GM12878 (cell line): ENCODE data around the gene FCHSD2. TPM values are rescaled to one million over a fixed set of nuclear protein-coding genes. Genes with fewer than 3 reads are reported as not detected.

Source experiments
- ATAC-seq: fragments of 200-7000 bp; cut with Tn5 transposase; 3 replicates; pipeline ENCODE4 v1.9.1; 2020; ENCODE audit warnings: mild to moderate bottlenecking, moderate library complexity
- BruUV-seq: library from RNA; stranded (reverse); fragments of 400-500 nt; replicated peaks from 2 replicates; lab custom pipeline; 2021; lab: Mats Ljungman, UMichigan
- CTCF ChIA-PET: fragments of 300-600 bp; sonication (Branson Sonifier 250); formaldehyde crosslinking; extraction: SDS; loops from one replicate; lab custom pipeline; 2021; ENCODE audit warnings: inconsistent platforms; lab: Yijun Ruan, JAX
- POLR2A ChIA-PET: fragments of 350-600 bp; formaldehyde crosslinking; extraction: SDS; loops from one replicate; lab custom pipeline; 2021; ENCODE audit warnings: inconsistent platforms; lab: Charles Lee
- RAD21 ChIA-PET: fragments of 300-600 bp; sonication (Branson Sonifier 250); formaldehyde crosslinking; loops from one replicate; lab custom pipeline; 2023; ENCODE audit warnings: antibody characterized with exemption; ENCODE audit not compliant: unreplicated experiment; lab: Charles Lee
- SMC1A ChIA-PET: fragments of 300-600 bp; sonication (Branson Sonifier 250); formaldehyde crosslinking; loops from one replicate; lab custom pipeline; 2023; ENCODE audit not compliant: unreplicated experiment, uncharacterized antibody; lab: Charles Lee
- DNase-seq: peaks from one replicate; pipeline ENCODE4 v3.0.0-alpha.2; 2011; ENCODE audit warnings: low read depth, low spot score
- FAIRE-seq: peaks from 3 replicates; lab custom pipeline; 2011; peaks lifted over from hg19 to GRCh38; lab: Jason Lieb, UNC
- H2AFZ ChIP-seq: 2 replicates; pipeline ENCODE4 v1.6.0; 2011; ENCODE audit warnings: low read depth, low read length, control low read depth; ENCODE audit not compliant: control insufficient read depth
- H3K27ac ChIP-seq: 2 replicates; pipeline ENCODE4 v1.5.1; 2011; ENCODE audit warnings: control low read depth; ENCODE audit not compliant: control insufficient read depth, insufficient read depth
- H3K27me3 ChIP-seq, 2 experiments: replicated peaks in 1 of 2; 2 replicates each; pipeline versions ENCODE4 v1.6.0 to v1.6.1; 2011; ENCODE audit warnings: low read length in 1 of 2; ENCODE audit not compliant: control insufficient read depth in 2 of 2, insufficient read depth in 2 of 2
- H3K36me3 ChIP-seq, 2 experiments: 2 replicates each; pipeline ENCODE4 v1.5.1; 2011; ENCODE audit warnings: low read length in 1 of 2; ENCODE audit not compliant: control insufficient read depth in 2 of 2, insufficient read depth in 2 of 2
- H3K4me1 ChIP-seq: 2 replicates; pipeline ENCODE4 v1.6.1; 2011; ENCODE audit warnings: mild to moderate bottlenecking, low read length, moderate library complexity, mixed read lengths; ENCODE audit not compliant: control insufficient read depth, insufficient read depth
- H3K4me2 ChIP-seq: 2 replicates; pipeline ENCODE4 v1.6.0; 2011; ENCODE audit warnings: control low read depth; ENCODE audit not compliant: control insufficient read depth, insufficient read depth
- H3K4me3 ChIP-seq: fragments of 200-600 bp; sonication (generic); 2 replicates; pipeline ENCODE4 v1.5.1; 2016
- H3K79me2 ChIP-seq: 2 replicates; pipeline ENCODE4 v1.6.0; 2011; ENCODE audit warnings: low read length; ENCODE audit not compliant: control insufficient read depth, insufficient read depth
- H3K9ac ChIP-seq: 2 replicates; pipeline ENCODE4 v1.8.0; 2011; ENCODE audit warnings: low read length, control low read depth, mixed read lengths; ENCODE audit not compliant: control insufficient read depth, insufficient read depth
- H3K9me3 ChIP-seq: replicated peaks from 3 replicates; pipeline ENCODE4 v1.5.1; 2011; ENCODE audit warnings: mild to moderate bottlenecking, low read length; ENCODE audit not compliant: control insufficient read depth, insufficient read depth
- H4K20me1 ChIP-seq: 2 replicates; pipeline ENCODE4 v1.6.0; 2011; ENCODE audit not compliant: control insufficient read depth, insufficient read depth
- BACH1 ChIP-seq: fragments of 450-650 bp; IDR thresholded peaks from 2 replicates; pipeline ENCODE4 v1.6.1; 2017; ENCODE audit warnings: mild to moderate bottlenecking, borderline replicate concordance
- BMI1 ChIP-seq: fragments of 450-650 bp; IDR thresholded peaks from 2 replicates; pipeline ENCODE4 v1.6.1; 2016; ENCODE audit warnings: mild to moderate bottlenecking, moderate library complexity, borderline replicate concordance
- BRCA1 ChIP-seq: IDR thresholded peaks from 2 replicates; pipeline ENCODE4 v1.6.1; 2011; ENCODE audit warnings: low read depth, low read length, improper control_type of control experiment
- ELK1 ChIP-seq: IDR thresholded peaks from 2 replicates; pipeline ENCODE4 v1.6.1; 2012; ENCODE audit warnings: low read depth, low read length, improper control_type of control experiment
- ETV6 ChIP-seq, 2 experiments: fragments of 450-650 bp in 1 of 2; IDR thresholded peaks in 1 of 2; conservative IDR thresholded peaks in 1 of 2; 2 replicates each; pipeline ENCODE4 v1.6.1; 2014; ENCODE audit warnings: antibody characterized with exemption in 1 of 2, borderline replicate concordance in 1 of 2, low read depth in 1 of 2, mild to moderate bottlenecking in 1 of 2, moderate library complexity in 1 of 2
- IKZF1 ChIP-seq: fragments of 450-650 bp; conservative IDR thresholded peaks from 2 replicates; pipeline ENCODE4 v1.6.1; 2017; ENCODE audit warnings: antibody characterized with exemption, mild to moderate bottlenecking
- MEF2B ChIP-seq: fragments of 450-650 bp; IDR thresholded peaks from 2 replicates; pipeline ENCODE4 v1.6.1; 2018; ENCODE audit warnings: mild to moderate bottlenecking, moderate library complexity; ENCODE audit not compliant: partially characterized antibody, poor library complexity, severe bottlenecking
- MLLT1 ChIP-seq: fragments of 450-650 bp; IDR thresholded peaks from 2 replicates; pipeline ENCODE4 v1.6.1; 2016; ENCODE audit warnings: mild to moderate bottlenecking
- MTA3 ChIP-seq: IDR thresholded peaks from 2 replicates; pipeline ENCODE4 v1.6.1; 2012; ENCODE audit warnings: low read length, inconsistent platforms, borderline replicate concordance
- MYB ChIP-seq: fragments of 150-350 bp; IDR thresholded peaks from 2 replicates; pipeline ENCODE4 v1.6.1; 2014; ENCODE audit warnings: mild to moderate bottlenecking, low read depth, low read length, borderline replicate concordance
- PKNOX1 ChIP-seq: fragments of 450-650 bp; IDR thresholded peaks from 2 replicates; pipeline ENCODE4 v1.6.1; 2016; ENCODE audit warnings: mild to moderate bottlenecking
- SMAD1 ChIP-seq: fragments of 450-650 bp; IDR thresholded peaks from 2 replicates; pipeline ENCODE4 v1.6.1; 2018; ENCODE audit warnings: mild to moderate bottlenecking, low read depth; ENCODE audit not compliant: partially characterized antibody
- SRF ChIP-seq, 2 experiments: IDR thresholded peaks; 2 replicates each; pipeline ENCODE4 v1.6.1; 2011; ENCODE audit warnings: low read depth in 2 of 2, low read length in 2 of 2, mild to moderate bottlenecking in 1 of 2, moderate library complexity in 1 of 2
- SUPT20H ChIP-seq: IDR thresholded peaks from 2 replicates; pipeline ENCODE4 v1.6.1; 2011; ENCODE audit warnings: low read depth, mild to moderate bottlenecking, low read length, moderate library complexity, borderline replicate concordance; ENCODE audit not compliant: control insufficient read depth
- ZNF274 ChIP-seq: IDR thresholded peaks from one replicate; pipeline ENCODE4 v1.8.0; 2011; ENCODE audit not compliant: insufficient read length, insufficient read depth
- ZNF687 ChIP-seq: fragments of 450-650 bp; IDR thresholded peaks from 2 replicates; pipeline ENCODE4 v1.6.1; 2017; ENCODE audit warnings: mild to moderate bottlenecking, moderate library complexity
- WGBS: methylation state at CpG from one replicate; pipeline ENCODE4 v1.1.6; 2016; ENCODE audit warnings: low lambda C conversion rate; ENCODE audit not compliant: insufficient replicate concordance, insufficient coverage; ENCODE audit errors: missing lambda C conversion rate; 5-methylcytosine and 5-hydroxymethylcytosine counted together
- in situ Hi-C: fragments of 300-500 bp; cut with MboI; formaldehyde crosslinking; loops from 9 replicates; pipeline ENCODE4 v1.14.3; 2018; ENCODE audit warnings: mixed read lengths
- intact Hi-C: fragments of 100-400 bp; cut with micrococcal nuclease; formaldehyde crosslinking; loops from one replicate; pipeline ENCODE4 v1.14.2; 2022; ENCODE audit not compliant: unreplicated experiment
- polyA plus RNA-seq, 11 experiments: library from polyadenylated mRNA; depleted of rRNA in 4 of 11; unstranded in 6 of 11; stranded (reverse) in 5 of 11; fragments of >200 nt; fragmentation: Nextera tagmentation in 4 of 11; fragmentation: Illumina TruSeq in 1 of 11; extraction: Ambion mirVana in 4 of 11; extraction: Trizol in 1 of 11; gene quantifications; 1 replicate in 1 of 11; 2 replicates in 10 of 11; pipeline versions ENCODE4 v1.2.1 to v1.2.3, GENCODE V29; 2011 to 2016; ENCODE audit warnings: inconsistent platforms in 2 of 11, missing spikeins in 2 of 11, low read depth in 1 of 11
- total RNA-seq, 4 experiments: library from RNA; depleted of rRNA in 3 of 4; stranded (reverse); fragments of >200 nt in 3 of 4; fragmentation: Illumina TruSeq in 1 of 4; extraction: Trizol in 1 of 4; gene quantifications; 2 replicates each; pipeline versions ENCODE4 v1.2.1 to v1.2.3, GENCODE V29; 2013 to 2021

Gene FCHSD2
- total and polyA plus RNA-seq, 10 of the 15 experiments (the other 5 are each of a cell fraction or from before 2014, with no cell fraction given), result 13.2 to 89.8 (median 47.8) TPM

GRCh38 chr11:72871119-72871518, 271.0 kb downstream of the FCHSD2 start:
- Histone ChIP-seq H3K27me3 (no peaks in the 10 kb centered on the region), H3K4me3 (no peak overlapping the region), H4K20me1 (no peaks in the 10 kb centered on the region), H3K27ac (no peak overlapping the region), H2AFZ (no peak overlapping the region), H3K79me2 (no peaks in the 10 kb centered on the region), H3K9ac (no peak overlapping the region), H3K4me1 (no peaks in the 10 kb centered on the region), H3K36me3 (peaks cover 1 to 27% of the 10 kb centered on the region in 2 experiments), H3K9me3 (no peaks in the 10 kb centered on the region), H3K4me2 (no peak overlapping the region)
- ATAC-seq (no peak), DNase-seq (no peak), FAIRE-seq (no peak)
- no TSS peak for BruUV-seq
- WGBS, result 100% methylated on average over 1 of the region's 1 CpG
- ChIA-PET SMC1A (interaction anchor here (0.9 to 1.5 kb wide), 5 partner anchors 8 to 303 kb away, joined by 3 to 6 read pairs (median 3); no protein-coding TSS in a partner anchor), CTCF (interaction anchor here (0.6 to 2.0 kb wide), 5 partner anchors 9 to 825 kb away, joined by 3 to 6 read pairs (median 3); no protein-coding TSS in a partner anchor), RAD21 (no interaction called here), POLR2A (no interaction called here)
- in situ Hi-C loops, result no loop called here
- intact Hi-C loops, result no loop called here
- no peak for TF ChIP-seq BRCA1
- no peak for TF ChIP-seq SMAD1
- TF ChIP-seq MEF2B, result no peak
- TF ChIP-seq ZNF274, result no peak
- no peak for TF ChIP-seq MYB
- TF ChIP-seq ELK1, result no peak
- TF ChIP-seq IKZF1, result no peak
- no peak for TF ChIP-seq PKNOX1
- TF ChIP-seq MLLT1, result no peak
- no peak for TF ChIP-seq MTA3
- no peak for TF ChIP-seq ETV6 (conservative IDR thresholded peaks at IDR 0.05 in 1 of 2, IDR thresholded peaks at IDR 0.05 in 1 of 2; ENCODE audit: borderline replicate concordance in 1 of 2, low read depth in 1 of 2)
- no peak for TF ChIP-seq SUPT20H
- TF ChIP-seq BMI1, result no peak
- no peak for TF ChIP-seq SRF (IDR thresholded peaks at IDR 0.05; ENCODE audit: low read depth in 2 of 2, low read length in 2 of 2)
- no peak for TF ChIP-seq ZNF687
- no peak for TF ChIP-seq BACH1
